H1 (cell line): Measurements from ENCODE around the gene STAC2. TPM values are rescaled to one million over a fixed set of nuclear protein-coding genes. Genes with fewer than 3 reads are reported as not detected.
A peak's percentile ranks its signal among the peaks of the same experiment; 100 is the strongest.

ENCODE experiments used
- CEBPB ChIP-seq: IDR thresholded peaks from 2 replicates; pipeline ENCODE4 v1.6.1; 2012; ENCODE audit warnings: low read depth, low read length
- CREB1 ChIP-seq: IDR thresholded peaks from 2 replicates; pipeline ENCODE4 v1.6.1; 2012; ENCODE audit warnings: inconsistent platforms
- CTBP2 ChIP-seq: IDR thresholded peaks from 2 replicates; pipeline ENCODE4 v1.7.0; 2011; ENCODE audit warnings: borderline replicate concordance, mild to moderate bottlenecking, moderate library complexity, mixed read lengths, low read length; ENCODE audit not compliant: insufficient read depth, insufficient read length
- CTCF ChIP-seq, 3 experiments: IDR thresholded peaks; 1 replicate in 2 of 3; 2 replicates in 1 of 3; pipeline versions ENCODE4 v1.5.1 to v1.6.1; 2011; ENCODE audit warnings: low read length in 3 of 3, mild to moderate bottlenecking in 3 of 3, inconsistent platforms in 2 of 3, low read depth in 1 of 3, moderate library complexity in 1 of 3; ENCODE audit not compliant: insufficient read depth in 1 of 3; ENCODE audit errors: control extremely low read depth in 1 of 3
- HDAC6 ChIP-seq: IDR thresholded peaks from one replicate; pipeline ENCODE4 v1.7.1; 2012; ENCODE audit warnings: low read depth, mild to moderate bottlenecking, inconsistent platforms, low read length, moderate library complexity
- JUND ChIP-seq: IDR thresholded peaks from 2 replicates; pipeline ENCODE4 v1.6.1; 2011; ENCODE audit warnings: mild to moderate bottlenecking, improper control_type of control experiment, low read length
- POLR2AphosphoS5 ChIP-seq: IDR thresholded peaks from 2 replicates; pipeline ENCODE4 v1.6.1; 2011; ENCODE audit warnings: low read depth, low read length
- SAP30 ChIP-seq: fragments of 300-600 bp; sonication (generic); IDR thresholded peaks from 2 replicates; pipeline ENCODE4 v1.7.1; 2012; ENCODE audit warnings: low read length, moderate library complexity, mild to moderate bottlenecking, inconsistent platforms; ENCODE audit not compliant: insufficient read depth, insufficient replicate concordance
- polyA plus RNA-seq, 7 experiments: library from polyadenylated mRNA; depleted of rRNA in 3 of 7; stranded (reverse) in 5 of 7; unstranded in 2 of 7; fragments of >200 nt in 5 of 7; fragments of 200-250 nt in 2 of 7; gene quantifications; 1 replicate in 5 of 7; 2 replicates in 1 of 7; 4 replicates in 1 of 7; pipeline versions ENCODE4 v1.2.1 to v1.2.3, GENCODE V29; 2011 to 2013; ENCODE audit warnings: missing spikeins in 2 of 7, mixed read lengths in 2 of 7
- total RNA-seq: library from RNA; stranded (reverse); fragmentation: NEBNext Ultra II Directional; extraction: Animal tissue kit (Norgen Biotek cat#: 25700); gene quantifications from 2 replicates; pipeline ENCODE4 v1.2.1, GENCODE V29; 2021

STAC2 gene
- total and polyA plus RNA-seq, 2 of the 8 experiments (the other 6 are each of a cell fraction or from before 2014, with no cell fraction given), result 1.5 to 6.0 TPM

- TF ChIP-seq JUND, result peak; percentile 38; the same call in 1 of the 2 replicates
- no peak for TF ChIP-seq CEBPB
- no peak for TF ChIP-seq HDAC6
- peak; percentile 87 to 92 (median 91) for TF ChIP-seq CTCF (IDR thresholded peaks at IDR 0.05; ENCODE audit: control extremely low read depth in 1 of 3, insufficient read depth in 1 of 3, low read depth in 1 of 3, low read length in 3 of 3)
- 0 out of 2 replicates have a peak, but pooled peaks have one; percentile 15 for TF ChIP-seq CREB1
- peak; percentile 59; the same call in 1 of the 2 replicates for TF ChIP-seq POLR2AphosphoS5
- no peak for TF ChIP-seq CTBP2
- no peak for TF ChIP-seq SAP30
- TF ChIP-seq, all 59 proteins: peak for 10
Measured at GRCh38 chr17:39174920-39175694, 50.6 kb downstream of the STAC2 start (continued).
